H1 (cell line): ENCODE measurements around the gene TECPR2. TPM values are rescaled to one million over a fixed set of nuclear protein-coding genes. Genes with fewer than 3 reads are reported as not detected.

Source experiments
- CBX5 ChIP-seq: fragments of 300-800, 300-1000 bp; sonication (generic); IDR thresholded peaks from 2 replicates; pipeline ENCODE4 v1.7.1; 2016; ENCODE audit warnings: antibody characterized with exemption, low read length, low read depth
- EGR1 ChIP-seq: IDR thresholded peaks from 2 replicates; pipeline ENCODE4 v1.6.1; 2011; ENCODE audit warnings: low read depth, low read length, borderline replicate concordance
- NANOG ChIP-seq: IDR thresholded peaks from 2 replicates; pipeline ENCODE4 v1.6.1; 2011; ENCODE audit warnings: low read length, low read depth, mild to moderate bottlenecking, inconsistent platforms; ENCODE audit not compliant: insufficient read depth, poor library complexity, severe bottlenecking
- polyA plus RNA-seq, 7 experiments: library from polyadenylated mRNA; depleted of rRNA in 3 of 7; stranded (reverse) in 5 of 7; unstranded in 2 of 7; fragments of >200 nt in 5 of 7; fragments of 200-250 nt in 2 of 7; gene quantifications; 1 replicate in 5 of 7; 2 replicates in 1 of 7; 4 replicates in 1 of 7; pipeline versions ENCODE4 v1.2.1 to v1.2.3, GENCODE V29; 2011 to 2013; ENCODE audit warnings: missing spikeins in 2 of 7, mixed read lengths in 2 of 7
- total RNA-seq: library from RNA; stranded (reverse); fragmentation: NEBNext Ultra II Directional; extraction: Animal tissue kit (Norgen Biotek cat#: 25700); gene quantifications from 2 replicates; pipeline ENCODE4 v1.2.1, GENCODE V29; 2021

The TECPR2 gene
- total and polyA plus RNA-seq, 2 of the 8 experiments (the other 6 are each of a cell fraction or from before 2014, with no cell fraction given): 6.8 to 19.4 TPM

DNA sequence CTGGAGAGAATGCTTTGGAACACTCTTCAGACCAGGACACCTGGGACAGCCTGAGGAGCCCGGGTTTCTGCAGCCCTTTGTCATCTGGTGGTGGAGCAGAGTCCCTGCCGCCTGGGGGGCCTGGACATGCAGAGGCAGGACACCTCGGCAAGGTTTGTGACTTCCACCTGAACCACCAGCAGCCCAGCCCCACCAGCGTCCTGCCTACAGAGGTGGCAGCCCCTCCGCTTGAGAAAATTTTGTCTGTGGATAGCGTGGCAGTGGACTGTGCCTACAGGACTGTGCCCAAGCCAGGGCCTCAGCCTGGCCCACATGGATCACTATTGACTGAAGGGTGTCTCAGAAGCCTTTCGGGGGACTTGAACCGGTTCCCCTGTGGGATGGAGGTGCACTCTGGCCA is 21.2 kb upstream of the TECPR2 start (continued):
- no peak for TF ChIP-seq NANOG
- no peak for TF ChIP-seq EGR1
- TF ChIP-seq CBX5: no peak
